Muscle layer of duodenum (tissue), 2 donors: Measurements from ENCODE around the gene UQCR11.
"Not testable (repeated sequence)": the region's sequence is repeated elsewhere in the genome, so short reads cannot be mapped to it uniquely, and the experiment has no call there.

Experiments used
- H3K27ac ChIP-seq: one replicate; pipeline ENCODE4 v1.7.0; 2013; ENCODE audit warnings: mild to moderate bottlenecking, low read length
- H3K27me3 ChIP-seq: one replicate; pipeline ENCODE4 v1.7.0; 2013; ENCODE audit warnings: low read depth, mild to moderate bottlenecking, control low read depth, low read length
- H3K36me3 ChIP-seq, 2 donors: one replicate each; pipeline ENCODE4 v1.7.0; 2013; ENCODE audit warnings: low read length in 2 of 2, control low read depth in 1 of 2, mild to moderate bottlenecking in 1 of 2; ENCODE audit not compliant: insufficient read depth in 2 of 2, control insufficient read depth in 1 of 2
- H3K4me1 ChIP-seq, 2 donors: one replicate each; pipeline ENCODE4 v1.7.0; 2013; ENCODE audit warnings: low read length in 2 of 2, mild to moderate bottlenecking in 2 of 2, control low read depth in 1 of 2, moderate library complexity in 1 of 2; ENCODE audit not compliant: insufficient read depth in 2 of 2, control insufficient read depth in 1 of 2
- H3K4me3 ChIP-seq, 2 donors: one replicate each; pipeline ENCODE4 v1.7.0; 2013; ENCODE audit warnings: low read length in 2 of 2, low read depth in 1 of 2, mild to moderate bottlenecking in 1 of 2
- H3K9me3 ChIP-seq, 2 donors: one replicate each; pipeline ENCODE4 v1.7.0; 2013; ENCODE audit warnings: low read length in 2 of 2, control low read depth in 1 of 2, mild to moderate bottlenecking in 1 of 2; ENCODE audit not compliant: control insufficient read depth in 1 of 2
- donor health status: healthy.

UQCR11 gene

DNA sequence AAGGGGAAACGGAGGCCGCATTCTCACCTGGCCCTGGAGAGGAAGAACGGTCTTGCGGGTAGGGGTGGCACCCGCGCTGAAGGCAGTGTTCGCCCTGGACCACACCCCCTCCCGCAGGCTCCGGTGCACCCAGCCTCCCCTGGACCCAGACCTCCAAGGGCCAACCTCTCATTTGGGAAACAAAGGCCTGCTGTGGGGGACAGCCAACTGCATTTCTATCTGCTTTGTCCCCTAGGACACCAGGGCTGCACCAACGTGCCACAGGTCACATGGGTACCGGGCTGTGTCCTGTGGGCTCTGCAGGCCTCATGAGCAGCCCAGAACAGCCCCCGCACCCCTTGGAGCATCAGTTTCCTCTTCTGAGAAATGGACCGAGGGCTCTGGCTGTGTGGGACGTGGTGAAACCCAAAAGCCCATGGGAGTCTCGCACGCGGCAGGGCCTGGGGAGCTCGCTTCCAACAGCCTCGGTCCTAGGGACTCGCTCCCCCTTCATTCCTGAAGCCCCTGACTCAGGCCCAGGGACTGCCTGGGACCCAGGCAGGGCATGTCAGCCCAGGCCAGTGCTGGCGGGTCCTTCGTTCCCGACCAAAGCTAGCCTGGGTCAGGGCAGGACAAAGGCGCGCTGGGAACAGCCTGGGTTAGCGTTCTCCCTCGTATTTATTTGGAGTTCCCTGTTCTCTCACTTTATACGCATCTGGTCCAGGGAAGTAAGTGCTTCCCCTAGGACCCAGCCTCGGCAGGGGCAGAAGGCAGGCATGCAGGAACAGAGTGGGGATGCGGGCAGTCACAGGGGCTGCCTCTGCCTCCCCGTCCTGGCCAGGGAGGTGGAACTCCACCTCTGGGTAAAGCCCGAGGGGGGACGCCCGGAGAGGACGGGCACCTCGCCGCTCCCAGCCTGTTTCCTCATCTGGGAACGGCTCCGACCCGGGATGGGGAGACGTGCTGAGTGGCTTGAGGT is 42.5 kb upstream of the UQCR11 start:
- Histone ChIP-seq H3K4me3 (no peak overlapping the region), H3K4me1 (peaks cover 3 to 18% of the 10 kb centered on the region in 2 donors), H3K27ac (no peak overlapping the region), H3K9me3 (no peaks in the 10 kb centered on the region), H3K36me3 (peaks cover 0 to 33% of the 10 kb centered on the region in 2 donors), H3K27me3 (no peaks in the 10 kb centered on the region)

DNA sequence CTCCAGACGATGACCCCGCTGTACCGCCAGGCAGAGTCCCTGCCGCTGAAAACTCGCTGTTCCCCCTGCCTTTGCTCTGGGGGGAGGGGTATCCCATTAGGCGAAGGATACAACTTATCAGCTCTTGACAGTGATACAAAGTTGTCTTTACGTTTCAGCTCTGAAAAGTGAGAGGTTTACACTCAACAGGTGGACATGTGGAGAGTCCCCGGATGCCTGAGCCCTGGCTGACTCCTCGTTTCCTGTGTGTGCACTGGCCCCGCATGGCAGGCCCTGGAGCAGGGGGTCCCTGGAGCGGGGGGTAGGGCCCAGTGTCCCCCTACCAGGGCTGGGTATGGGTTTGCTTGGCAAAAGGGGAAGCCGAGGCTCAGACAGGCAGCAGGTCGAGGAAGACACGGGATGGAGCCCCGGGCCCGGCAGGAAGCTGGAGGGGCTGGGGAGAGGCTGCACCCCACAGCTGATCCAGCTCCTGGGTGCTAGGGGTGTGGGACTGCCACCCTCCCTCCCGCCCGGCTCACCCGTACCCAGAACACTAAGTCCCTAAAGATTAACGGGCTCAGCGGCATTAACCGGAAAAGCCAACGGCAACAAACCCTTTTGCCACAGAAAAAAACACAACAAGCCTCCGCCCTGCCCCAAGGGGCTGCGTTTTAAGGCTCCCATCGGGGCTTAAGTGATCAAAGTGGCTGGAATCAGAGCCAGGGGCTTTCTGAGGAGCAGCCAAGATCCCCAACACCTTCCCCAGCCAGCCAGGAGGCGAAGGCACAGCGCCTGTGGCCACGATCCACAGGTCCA is 41.6 kb upstream of the UQCR11 start:
- Histone ChIP-seq H3K4me1 (peaks cover 3 to 18% of the 10 kb centered on the region in 2 donors), H3K9me3 (no peaks in the 10 kb centered on the region), H3K36me3 (peaks cover 0 to 39% of the 10 kb centered on the region in 2 donors), H3K27me3 (no peaks in the 10 kb centered on the region), H3K27ac (no peak overlapping the region), H3K4me3 (no peak overlapping the region)

DNA sequence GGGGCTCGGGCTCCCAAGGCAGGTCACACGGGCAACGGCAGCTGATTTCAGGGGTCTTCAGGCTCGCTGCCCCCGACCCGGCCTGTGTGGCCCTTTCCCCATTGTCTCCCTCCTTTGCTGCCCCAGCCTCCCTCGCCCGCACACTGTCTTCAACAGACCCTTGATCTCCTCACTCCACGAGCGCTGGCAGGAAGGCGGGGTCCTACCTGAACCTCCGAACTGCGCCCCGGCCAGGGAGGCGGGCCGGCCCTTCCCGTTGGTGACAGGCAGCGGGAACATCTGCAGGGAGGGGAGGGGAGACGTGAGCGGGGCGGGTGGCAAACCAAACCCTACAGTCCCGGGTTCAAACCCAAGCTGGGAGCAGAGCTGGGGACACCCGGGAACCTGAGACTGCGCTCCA is 40.9 kb upstream of the UQCR11 start:
- Histone ChIP-seq H3K27ac (no peak overlapping the region), H3K36me3 (peaks cover 0 to 40% of the 10 kb centered on the region in 2 donors)

DNA sequence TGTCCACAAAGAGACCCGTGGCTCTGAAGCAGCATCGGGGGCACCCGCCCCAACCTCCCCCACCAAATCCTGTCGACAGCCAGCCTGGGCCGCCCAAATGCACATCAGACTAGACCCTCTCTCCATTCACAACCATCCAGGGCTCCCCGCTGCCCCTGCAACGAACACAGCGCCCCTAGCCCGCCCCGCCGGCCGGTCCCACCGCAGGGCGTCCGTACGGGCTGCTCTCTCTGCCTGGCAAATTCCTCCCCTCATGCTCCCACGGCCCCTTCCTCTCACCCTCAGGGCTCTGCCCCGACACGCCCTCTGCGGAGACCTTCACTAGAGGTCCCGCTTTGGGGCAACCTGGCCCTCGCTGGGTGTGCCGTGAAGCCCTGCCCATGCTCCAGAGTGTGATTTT is 40.0 kb upstream of the UQCR11 start:
- Histone ChIP-seq H3K9me3 (no peaks in the 10 kb centered on the region), H3K36me3 (peaks cover 0 to 40% of the 10 kb centered on the region in 2 donors), H3K4me3 (no peak overlapping the region), H3K27me3 (no peaks in the 10 kb centered on the region), H3K4me1 (peaks cover 0 to 6% of the 10 kb centered on the region in 2 donors), H3K27ac (no peak overlapping the region)

More for the DNA sequence above, 40.9 kb upstream of the UQCR11 start:
- no peaks in the 10 kb centered on the region for H3K9me3 ChIP-seq
- H3K4me3 ChIP-seq, result no peak overlapping the region
- peaks cover 3 to 15% of the 10 kb centered on the region in 2 donors for H3K4me1 ChIP-seq
- no peaks in the 10 kb centered on the region for H3K27me3 ChIP-seq

DNA sequence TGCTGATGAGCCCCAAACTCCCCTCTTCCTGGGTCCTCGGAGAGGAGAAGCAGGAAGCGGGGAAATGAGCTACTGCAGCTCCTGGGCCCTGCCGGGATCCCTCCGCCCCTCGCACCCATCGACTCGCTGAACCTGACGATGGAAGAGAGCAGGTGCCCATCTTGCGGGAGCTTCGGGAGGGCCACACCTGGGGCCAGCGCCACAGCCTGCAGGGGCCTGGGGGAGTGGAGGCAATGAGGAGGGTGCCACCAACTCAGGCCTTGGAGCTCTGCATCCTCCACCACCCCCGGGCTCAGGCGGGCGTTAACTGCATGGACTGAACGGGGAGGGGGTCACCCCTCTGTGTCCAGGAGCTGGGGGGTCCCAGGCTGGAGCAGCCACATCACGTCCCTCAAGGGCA is 38.8 kb upstream of the UQCR11 start:
- Histone ChIP-seq H3K36me3 (peaks cover 4 to 40% of the 10 kb centered on the region in 2 donors), H3K27ac (no peak overlapping the region), H3K4me3 (no peak overlapping the region), H3K9me3 (no peaks in the 10 kb centered on the region), H3K4me1 (peaks cover 0 to 8% of the 10 kb centered on the region in 2 donors), H3K27me3 (no peaks in the 10 kb centered on the region)

DNA sequence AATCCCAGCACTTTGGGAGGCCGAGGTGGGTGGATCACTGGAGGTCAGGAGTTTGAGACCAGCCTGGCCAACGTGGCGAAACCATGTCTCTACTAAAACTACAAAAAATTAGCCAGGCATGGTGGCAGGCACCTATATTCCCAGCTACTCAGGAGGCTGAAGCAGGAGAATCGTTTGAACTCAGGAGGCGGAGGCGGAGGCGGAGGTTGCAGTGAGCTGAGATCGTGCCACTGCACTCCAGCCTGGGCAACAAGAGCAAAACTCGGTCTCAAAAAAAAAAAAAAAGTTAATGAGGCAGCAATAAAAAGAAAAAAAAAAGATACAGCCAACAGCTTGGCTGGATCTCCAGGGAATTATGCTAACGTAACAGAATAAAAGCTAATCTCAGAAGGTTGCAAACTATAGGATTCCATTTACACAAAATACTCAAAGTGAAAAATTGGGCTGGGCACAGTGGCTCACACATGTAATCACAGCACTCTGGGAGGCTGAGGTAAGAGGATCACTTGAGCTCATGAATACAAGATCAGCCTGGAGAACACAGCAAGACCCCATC is 35.7 kb upstream of the UQCR11 start:
- H3K9me3 ChIP-seq, H3K27me3 ChIP-seq, H3K4me1 ChIP-seq, H3K4me3 ChIP-seq, H3K27ac ChIP-seq: not testable (repeated sequence)
- H3K36me3 ChIP-seq, result peaks cover 4 to 27% of the 10 kb centered on the region in 2 donors

DNA sequence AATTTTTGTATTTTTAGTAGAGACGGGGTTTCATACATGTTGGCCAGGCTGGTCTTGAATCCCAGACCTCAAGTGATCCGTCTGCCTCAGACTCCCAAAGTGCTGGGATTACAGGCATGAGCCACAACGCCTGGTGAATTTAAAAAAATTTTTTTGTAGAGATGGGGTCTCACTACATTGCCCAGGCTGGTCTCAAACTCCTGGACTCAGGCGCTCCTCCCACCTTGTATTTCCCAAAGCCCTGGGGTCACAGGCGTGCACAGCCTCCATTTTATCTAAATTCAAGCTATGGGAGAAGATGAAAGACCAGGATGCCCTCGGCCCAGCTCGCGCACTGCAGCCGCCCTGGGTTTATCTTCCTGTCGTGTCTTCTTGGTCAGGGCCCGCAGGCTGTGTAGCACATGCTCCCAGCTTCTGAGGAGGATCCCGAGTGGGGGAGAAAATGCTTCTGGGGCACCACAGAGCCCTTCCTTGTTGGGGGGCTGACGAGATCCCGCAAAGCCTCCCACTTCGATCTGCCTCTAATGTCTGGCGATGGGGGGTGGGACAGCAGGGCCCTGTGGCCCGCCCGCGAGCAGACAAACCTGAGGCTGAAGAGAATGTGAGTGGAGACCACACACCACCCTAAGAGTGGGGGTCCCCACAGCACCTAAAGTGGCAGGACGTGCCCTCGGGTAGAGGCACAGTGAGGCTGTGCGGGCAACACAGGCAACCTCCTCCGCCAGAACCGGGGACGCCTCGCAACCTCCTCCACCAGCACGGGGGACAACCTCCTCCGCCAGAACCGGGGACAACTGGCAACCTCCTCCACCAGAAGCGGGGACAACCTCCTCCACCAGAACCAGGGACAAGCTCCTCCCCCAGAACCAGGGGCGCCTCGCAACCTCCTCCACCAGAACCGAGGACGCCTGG is 31.3 kb upstream of the UQCR11 start:
- peaks cover 0 to 8% of the 10 kb centered on the region in 2 donors for H3K4me1 ChIP-seq
- no peaks in the 10 kb centered on the region for H3K9me3 ChIP-seq
- no peaks in the 10 kb centered on the region for H3K27me3 ChIP-seq
- peaks cover 10 to 22% of the 10 kb centered on the region in 2 donors for H3K36me3 ChIP-seq
- no peak overlapping the region for H3K4me3 ChIP-seq
- H3K27ac ChIP-seq, result no peak overlapping the region

DNA sequence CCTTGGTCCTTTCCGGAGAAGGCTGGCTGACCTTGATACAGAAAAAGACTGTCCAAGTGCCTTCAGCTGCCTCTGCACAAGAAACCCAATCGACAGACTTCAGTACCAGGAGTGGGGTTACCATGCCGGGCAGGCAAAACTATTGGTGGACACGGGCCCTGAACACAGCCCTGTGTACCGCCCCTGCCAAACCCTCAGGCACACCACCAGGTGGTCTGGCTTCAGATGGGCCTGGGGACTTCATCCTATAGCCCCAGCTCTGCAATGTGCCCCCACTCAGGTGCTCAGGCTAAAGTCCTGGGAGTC is 29.6 kb upstream of the UQCR11 start:
- Histone ChIP-seq H3K36me3 (peaks cover 10 to 26% of the 10 kb centered on the region in 2 donors), H3K4me1 (peaks cover 0 to 5% of the 10 kb centered on the region in 2 donors), H3K4me3 (no peak overlapping the region), H3K27ac (no peak overlapping the region), H3K27me3 (no peaks in the 10 kb centered on the region), H3K9me3 (no peaks in the 10 kb centered on the region)

DNA sequence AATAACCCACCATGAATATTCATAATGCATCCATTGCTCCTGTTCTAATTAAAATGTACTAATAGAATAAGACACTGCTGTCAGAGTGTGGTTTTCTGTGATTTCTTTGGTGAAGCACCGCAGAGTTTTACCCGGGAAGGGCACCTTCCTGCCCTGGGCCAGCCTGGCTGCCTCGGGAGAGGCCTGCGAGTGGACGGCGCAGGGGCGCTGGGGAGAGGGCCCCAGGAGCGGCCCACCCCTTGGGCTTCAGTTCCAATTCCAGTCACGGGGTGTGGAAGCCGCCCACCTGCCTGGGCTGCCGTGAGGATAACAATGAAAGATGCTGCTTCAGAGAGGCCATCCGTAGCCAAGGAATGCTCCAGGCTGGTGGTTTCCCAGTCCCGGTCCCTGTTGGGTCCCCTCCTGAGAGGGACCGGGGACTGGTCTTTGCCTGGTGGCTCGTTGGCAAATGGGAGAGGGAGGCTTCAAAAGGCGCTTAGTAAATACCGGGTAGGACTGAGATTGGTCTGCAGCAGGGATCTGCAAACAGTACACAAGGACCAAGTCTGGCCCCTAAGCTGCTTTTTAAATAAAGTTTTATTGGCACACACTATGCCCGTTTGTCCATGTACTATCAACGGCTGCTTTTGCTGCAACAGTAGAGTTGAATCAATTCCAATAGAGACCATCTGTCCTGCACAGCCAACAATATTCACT is 29.1 kb upstream of the UQCR11 start:
- no peak overlapping the region for H3K27ac ChIP-seq
- H3K36me3 ChIP-seq, result peaks cover 9 to 26% of the 10 kb centered on the region in 2 donors
- no peaks in the 10 kb centered on the region for H3K27me3 ChIP-seq
- no peaks in the 10 kb centered on the region for H3K9me3 ChIP-seq
- peaks cover 0 to under 1% of the 10 kb centered on the region in 2 donors for H3K4me1 ChIP-seq
- H3K4me3 ChIP-seq, result no peak overlapping the region

DNA sequence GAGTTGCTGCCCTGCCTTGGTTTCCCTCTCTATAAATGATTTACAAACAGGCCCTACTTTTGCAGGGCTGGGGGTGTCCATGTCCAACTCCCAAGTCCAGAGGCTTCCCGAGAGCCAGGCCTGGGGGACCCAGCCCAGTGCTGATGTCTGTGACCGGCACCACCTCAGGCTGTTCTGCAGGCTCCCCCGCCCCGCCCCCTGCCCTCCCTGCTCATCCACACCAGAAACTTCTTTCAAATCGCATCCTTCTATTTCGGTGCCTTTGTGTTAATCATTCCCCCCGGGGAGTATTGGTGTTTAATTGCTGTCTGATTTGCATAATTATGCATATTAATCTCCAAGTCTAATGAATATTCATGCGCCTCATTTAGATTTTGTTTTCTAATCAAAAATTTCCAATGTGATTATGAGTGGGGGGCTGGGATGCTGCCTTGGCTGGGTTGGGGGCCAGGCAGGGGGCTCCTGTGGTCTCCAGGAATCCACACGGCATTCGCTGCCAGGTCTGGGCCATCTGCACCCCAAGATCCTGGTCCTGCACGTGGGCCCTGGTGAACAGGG is 28.1 kb upstream of the UQCR11 start:
- no peak overlapping the region for H3K4me3 ChIP-seq
- no peaks in the 10 kb centered on the region for H3K27me3 ChIP-seq
- H3K36me3 ChIP-seq, result peaks cover 6 to 26% of the 10 kb centered on the region in 2 donors
- no peak overlapping the region for H3K27ac ChIP-seq
- H3K9me3 ChIP-seq, result no peaks in the 10 kb centered on the region
- no peaks in the 10 kb centered on the region for H3K4me1 ChIP-seq
